Choroid plexus epithelial cell (primary cell): Measurements from ENCODE around the gene EID2B.

Source experiments
- DNase-seq: peaks from one replicate; pipeline ENCODE4 v3.0.0-alpha.2; 2010; ENCODE audit warnings: low read depth
- H3K4me3 ChIP-seq: 2 replicates; pipeline ENCODE4 v1.5.1; 2011; ENCODE audit warnings: low read depth, mild to moderate bottlenecking, control low read depth, low read length, moderate library complexity
- CTCF ChIP-seq: conservative IDR thresholded peaks from 2 replicates; pipeline ENCODE4 v1.5.1; 2011; ENCODE audit warnings: low read depth, mild to moderate bottlenecking, control low read depth, inconsistent platforms, low read length, moderate library complexity

Gene EID2B

GRCh38 chr19:39500543-39500942, 32.1 kb downstream of the EID2B start:
- no peak for TF ChIP-seq CTCF
- H3K4me3 ChIP-seq: no peak overlapping the region
- DNase-seq: no peak

GRCh38 chr19:39499932-39500331, 32.7 kb downstream of the EID2B start:
- H3K4me3 ChIP-seq: no peak overlapping the region
- no peak for TF ChIP-seq CTCF
- DNase-seq: no peak

- peak; percentile 21 for DNase-seq
- TF ChIP-seq CTCF: no peak
- H3K4me3 ChIP-seq: peak within 1 kb of the TSS; percentile 21
These were observed 33.6 kb downstream of the EID2B start, which contains the start of gene DLL3 for GRCh38 chr19:39498798-39499642. Gene DLL3, plus strand, starts transcription at chr19:39498947. Its CDS starts 28 bp downstream, at chr19:39498975.

- peak overlapping the region; percentile 21 for H3K4me3 ChIP-seq
- TF ChIP-seq CTCF: peak; percentile 63
- DNase-seq: peak; percentile 41
These were observed 34.5 kb downstream of the EID2B start for GRCh38 chr19:39497996-39498797.

GRCh38 chr19:39497701-39497995, 35.0 kb downstream of the EID2B start:
- no peak for DNase-seq
- H3K4me3 ChIP-seq: peak overlapping the region; percentile 21
- no peak for TF ChIP-seq CTCF

GRCh38 chr19:39496063-39496462, 36.6 kb downstream of the EID2B start:
- H3K4me3 ChIP-seq: no peak overlapping the region
- TF ChIP-seq CTCF: no peak
- DNase-seq: no peak

- TF ChIP-seq CTCF: no peak
- DNase-seq: no peak
- no peak overlapping the region for H3K4me3 ChIP-seq
These were observed 38.0 kb downstream of the EID2B start for GRCh38 chr19:39494661-39495060.
